ENCODE measurements around the gene MFNG.

Gene MFNG

GRCh38 chr22:37443977-37444376, 42.2 kb downstream of the MFNG start:
- no peak for DNase-seq

- no peak for DNase-seq
Observed at GRCh38 chr22:37443086-37443485, 43.1 kb downstream of the MFNG start.

GRCh38 chr22:37442537-37442936, 43.6 kb downstream of the MFNG start:
- no peak for DNase-seq

GRCh38 chr22:37442135-37442534, 44.0 kb downstream of the MFNG start:
- no peak for DNase-seq

- DNase-seq = no peak
Observed at GRCh38 chr22:37440875-37441274, 45.3 kb downstream of the MFNG start.

- DNase-seq = no peak
Observed at GRCh38 chr22:37439347-37439746, 46.8 kb downstream of the MFNG start.

- no peak for DNase-seq
Observed at GRCh38 chr22:37435970-37436603, 50.1 kb downstream of the MFNG start.

- no peak for DNase-seq
Observed at GRCh38 chr22:37433786-37434185, 52.4 kb downstream of the MFNG start.

GRCh38 chr22:37432708-37433054, 53.5 kb downstream of the MFNG start:
- DNase-seq = no peak

GRCh38 chr22:37431801-37432707, 54.1 kb downstream of the MFNG start:
- DNase-seq = no peak

- no peak for DNase-seq
Observed at GRCh38 chr22:37431366-37431765, 54.8 kb downstream of the MFNG start.

GRCh38 chr22:37430941-37431340, 55.2 kb downstream of the MFNG start:
- DNase-seq = no peak

GRCh38 chr22:37428649-37429586, 57.3 kb downstream of the MFNG start:
- DNase-seq = peak; percentile 45

GRCh38 chr22:37427711-37428635, 58.2 kb downstream of the MFNG start:
- DNase-seq = no peak

- DNase-seq = no peak
Observed at GRCh38 chr22:37427135-37427710, 59.0 kb downstream of the MFNG start, which contains the start of gene ELFN2. TSS of gene ELFN2 (minus strand) at chr22:37427479. CDS start at chr22:37375534, 51,945 bp downstream.

- no peak for DNase-seq
Observed at GRCh38 chr22:37426706-37427134, 59.5 kb downstream of the MFNG start.

- DNase-seq = no peak
Observed at GRCh38 chr22:37425800-37426705, 60.1 kb downstream of the MFNG start.

- DNase-seq = no peak
Observed at GRCh38 chr22:37425369-37425768, 60.8 kb downstream of the MFNG start.

GRCh38 chr22:37423283-37423682, 62.9 kb downstream of the MFNG start:
- DNase-seq = no peak

GRCh38 chr22:37421468-37421877, 64.7 kb downstream of the MFNG start:
- no peak for DNase-seq

Data from NCI-H1694 (cell line).